Activated naive CD8-positive, alpha-beta T cell treated with anti-CD3 and anti-CD28 coated beads, Interleukin-2, amount 10 ng/mL, durations not matched to agents 7 days and 5 days (primary cell): Measurements from ENCODE around the gene HELZ. TPM values are rescaled to one million over a fixed set of nuclear protein-coding genes. Genes with fewer than 3 reads are reported as not detected.
A peak's percentile ranks its signal among the peaks of the same experiment; 100 is the strongest.
"Not testable (repeated sequence)": the region's sequence is repeated elsewhere in the genome, so short reads cannot be mapped to it uniquely, and the experiment has no call there.

ENCODE experiments used
- ATAC-seq: fragments of 150-1000 bp; cut with Tn5 transposase; one replicate; pipeline ENCODE4 v1.10.0; 2021; ENCODE audit warnings: low read depth, moderate library complexity
- POLR2A ChIA-PET: fragments of 350-600 bp; sonication (Branson Sonifier 250); formaldehyde crosslinking; loops from one replicate; lab custom pipeline; 2021; ENCODE audit warnings: antibody characterized with exemption; lab: Charles Lee
- DNase-seq: peaks from one replicate; pipeline ENCODE4 v3.0.0; 2021
- H3K27ac Mint-ChIP-seq: one replicate; pipeline ENCODE4 v1.8.0; 2022; ENCODE audit warnings: mild to moderate bottlenecking, mixed read lengths
- H3K27me3 Mint-ChIP-seq: one replicate; pipeline ENCODE4 v1.8.0; 2022; ENCODE audit warnings: mild to moderate bottlenecking, moderate library complexity, mixed read lengths
- H3K36me3 Mint-ChIP-seq: one replicate; pipeline ENCODE4 v1.8.0; 2021; ENCODE audit warnings: mild to moderate bottlenecking, mixed read lengths
- H3K4me1 Mint-ChIP-seq: one replicate; pipeline ENCODE4 v1.8.0; 2021; ENCODE audit warnings: mixed read lengths
- H3K4me3 Mint-ChIP-seq: one replicate; pipeline ENCODE4 v1.8.0; 2022; ENCODE audit warnings: mild to moderate bottlenecking, moderate library complexity, mixed read lengths
- H3K9me3 Mint-ChIP-seq: one replicate; pipeline ENCODE4 v1.8.0; 2021; ENCODE audit warnings: mixed read lengths
- total RNA-seq, 2 experiments: library from RNA; stranded (reverse); gene quantifications; one replicate each; pipeline ENCODE4 v1.2.3, GENCODE V29; 2021

The HELZ gene
- total RNA-seq, 2 experiments from 2014 or later: 84.8 to 86.2 TPM

DNA sequence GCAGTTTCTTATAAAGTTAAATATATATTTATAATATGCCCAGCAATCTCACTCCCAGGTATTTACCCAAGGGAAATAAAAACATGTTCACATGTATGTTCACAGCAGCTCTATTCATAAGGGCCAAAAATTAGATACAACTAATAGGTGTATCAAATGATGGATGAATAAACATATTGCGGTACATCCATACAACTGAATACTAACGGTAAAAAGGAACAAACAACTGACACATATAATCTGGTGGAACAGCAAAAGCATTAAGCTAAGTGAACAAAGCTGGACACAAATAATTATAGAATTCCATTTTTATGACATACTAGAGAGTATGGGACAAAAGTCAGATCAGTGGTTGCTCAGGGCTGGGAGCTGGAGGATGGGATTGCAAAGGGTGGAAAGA lies 125.9 kb downstream of the HELZ start:
- ATAC-seq: no peak
- Mint-ChIP-seq H3K9me3 (peaks cover 10% of the 10 kb centered on the region), H3K27ac (no peak overlapping the region)

DNA sequence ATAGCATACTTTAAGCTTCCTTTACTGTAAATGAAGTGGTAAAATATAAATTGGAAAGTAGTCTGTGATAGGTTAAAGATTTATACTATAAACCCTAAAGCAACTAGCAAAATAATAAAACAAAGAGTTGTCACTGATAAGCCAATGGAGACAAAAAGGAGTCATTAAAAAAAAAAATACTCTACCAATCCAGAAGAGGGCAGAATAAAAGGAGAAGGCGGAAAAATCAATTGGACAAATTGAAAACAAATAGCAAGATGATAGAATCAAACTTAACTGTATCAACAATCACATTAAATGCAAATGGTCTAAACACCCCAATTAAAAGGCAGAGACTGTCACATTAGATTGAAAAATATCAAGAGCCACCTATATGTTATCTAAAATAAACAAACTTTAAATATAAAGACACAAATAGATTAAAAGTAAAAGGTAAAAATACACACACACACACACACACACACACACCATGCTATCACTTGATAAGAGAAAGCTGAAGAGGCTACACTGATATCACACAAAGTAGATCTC lies 128.9 kb downstream of the HELZ start:
- POLR2A ChIA-PET: no interaction called here
- peaks cover 10% of the 10 kb centered on the region for H3K9me3 Mint-ChIP-seq
- H3K27me3 Mint-ChIP-seq: no peaks in the 10 kb centered on the region
- H3K36me3 Mint-ChIP-seq: peaks cover 70% of the 10 kb centered on the region
- peak overlapping the region; percentile 8 for H3K27ac Mint-ChIP-seq
- peaks cover 3% of the 10 kb centered on the region for H3K4me1 Mint-ChIP-seq
- ATAC-seq: no peak
- DNase-seq: no peak
- no peak overlapping the region for H3K4me3 Mint-ChIP-seq

More for the DNA sequence above, 125.9 kb downstream of the HELZ start:
- DNase-seq: no peak
- no peaks in the 10 kb centered on the region for H3K27me3 Mint-ChIP-seq
- peaks cover 5% of the 10 kb centered on the region for H3K4me1 Mint-ChIP-seq
- POLR2A ChIA-PET: no interaction called here
- H3K4me3 Mint-ChIP-seq: no peak overlapping the region
- peaks cover 62% of the 10 kb centered on the region for H3K36me3 Mint-ChIP-seq

DNA sequence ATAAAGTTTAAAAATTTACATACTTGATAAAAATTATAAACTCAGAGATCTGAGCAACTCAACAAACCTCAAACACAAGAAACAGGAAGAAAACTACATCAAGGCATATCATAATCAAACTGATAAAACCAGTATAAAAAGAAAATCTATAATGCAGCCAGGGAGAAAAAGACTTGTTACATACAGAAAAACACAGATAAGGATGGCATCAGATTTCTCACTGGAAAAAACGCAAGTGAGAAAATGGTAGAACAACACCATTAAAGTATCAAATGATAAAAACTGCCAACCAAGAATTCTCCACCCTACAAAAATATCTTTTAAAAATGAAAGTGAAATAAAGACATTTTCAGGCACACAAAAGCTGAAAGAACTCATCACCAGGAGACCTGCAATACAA lies 129.6 kb downstream of the HELZ start:
- no peak for DNase-seq
- Mint-ChIP-seq H3K27me3 (no peaks in the 10 kb centered on the region), H3K4me3 (no peak overlapping the region), H3K9me3 (peaks cover 10% of the 10 kb centered on the region), H3K27ac (no peak overlapping the region), H3K4me1 (peaks cover 3% of the 10 kb centered on the region), H3K36me3 (peaks cover 69% of the 10 kb centered on the region)
- ATAC-seq: no peak
- POLR2A ChIA-PET: no interaction called here

DNA sequence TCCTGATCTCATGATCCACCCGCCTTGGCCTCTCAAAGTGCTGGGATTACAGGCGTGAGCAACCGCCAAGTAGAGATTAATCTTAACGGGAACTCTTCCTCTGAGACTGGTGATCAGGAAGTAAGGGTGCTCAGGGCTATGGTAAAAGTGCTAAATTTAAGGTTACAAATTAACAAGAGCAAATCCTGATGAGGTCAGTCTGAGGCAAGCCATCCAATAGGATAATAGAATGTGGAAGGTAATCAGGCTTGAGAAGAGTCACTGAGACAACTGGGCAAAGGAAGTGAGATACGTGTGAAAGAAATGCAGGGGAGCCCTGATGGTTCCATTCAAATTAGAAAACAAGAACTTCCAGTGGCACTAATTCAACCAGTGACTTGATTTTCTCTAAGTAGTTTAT lies 131.5 kb downstream of the HELZ start:
- no peak for ATAC-seq
- peaks cover 3% of the 10 kb centered on the region for H3K4me1 Mint-ChIP-seq
- POLR2A ChIA-PET: no interaction called here
- peaks cover 61% of the 10 kb centered on the region for H3K36me3 Mint-ChIP-seq
- H3K27ac Mint-ChIP-seq: no peak overlapping the region
- no peak overlapping the region for H3K4me3 Mint-ChIP-seq
- DNase-seq: no peak
- H3K9me3 Mint-ChIP-seq: peaks cover 10% of the 10 kb centered on the region
- no peaks in the 10 kb centered on the region for H3K27me3 Mint-ChIP-seq

DNA sequence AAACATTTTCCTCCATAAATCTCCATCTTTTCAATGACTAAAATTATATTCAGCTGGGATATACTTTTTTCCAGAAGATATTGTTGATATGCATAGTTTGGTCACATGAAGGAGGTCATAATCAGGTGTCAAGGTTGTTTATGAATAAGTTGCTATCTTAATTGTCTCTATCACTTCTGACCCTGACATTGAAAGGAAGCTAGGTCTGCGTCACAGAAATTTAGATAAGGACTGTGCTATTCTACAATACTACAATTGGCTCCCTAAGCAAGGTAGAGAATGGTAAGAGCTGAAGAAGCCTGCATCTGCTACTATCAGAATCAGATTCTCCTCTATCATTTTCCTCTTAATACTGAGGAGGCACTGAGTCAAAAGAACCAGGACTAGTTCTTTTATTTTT lies 133.2 kb downstream of the HELZ start:
- Mint-ChIP-seq H3K4me1 (peaks cover 3% of the 10 kb centered on the region), H3K27me3 (no peaks in the 10 kb centered on the region), H3K27ac (no peak overlapping the region), H3K9me3 (peaks cover 7% of the 10 kb centered on the region), H3K36me3 (peaks cover 58% of the 10 kb centered on the region), H3K4me3 (no peak overlapping the region)
- ATAC-seq (no peak), DNase-seq (no peak)
- POLR2A ChIA-PET: no interaction called here

- H3K27me3 Mint-ChIP-seq: no peaks in the 10 kb centered on the region
- ATAC-seq: no peak
- no peak overlapping the region for H3K4me3 Mint-ChIP-seq
- H3K36me3 Mint-ChIP-seq: peaks cover 53% of the 10 kb centered on the region
- peaks cover 4% of the 10 kb centered on the region for H3K9me3 Mint-ChIP-seq
- DNase-seq: no peak
- no peak overlapping the region for H3K27ac Mint-ChIP-seq
- H3K4me1 Mint-ChIP-seq: peaks cover 2% of the 10 kb centered on the region
- POLR2A ChIA-PET: no interaction called here
These were observed 133.7 kb downstream of the HELZ start for GRCh38 chr17:67111327-67111726.

GRCh38 chr17:67110619-67111018 lies 134.4 kb downstream of the HELZ start:
- ATAC-seq (no peak), DNase-seq (no peak)
- POLR2A ChIA-PET: no interaction called here
- Mint-ChIP-seq H3K9me3 (peaks cover 2% of the 10 kb centered on the region), H3K4me3 (no peak overlapping the region), H3K27me3 (no peaks in the 10 kb centered on the region), H3K36me3 (peaks cover 49% of the 10 kb centered on the region), H3K4me1 (peaks cover 1% of the 10 kb centered on the region), H3K27ac (peak overlapping the region; percentile 9)

DNA sequence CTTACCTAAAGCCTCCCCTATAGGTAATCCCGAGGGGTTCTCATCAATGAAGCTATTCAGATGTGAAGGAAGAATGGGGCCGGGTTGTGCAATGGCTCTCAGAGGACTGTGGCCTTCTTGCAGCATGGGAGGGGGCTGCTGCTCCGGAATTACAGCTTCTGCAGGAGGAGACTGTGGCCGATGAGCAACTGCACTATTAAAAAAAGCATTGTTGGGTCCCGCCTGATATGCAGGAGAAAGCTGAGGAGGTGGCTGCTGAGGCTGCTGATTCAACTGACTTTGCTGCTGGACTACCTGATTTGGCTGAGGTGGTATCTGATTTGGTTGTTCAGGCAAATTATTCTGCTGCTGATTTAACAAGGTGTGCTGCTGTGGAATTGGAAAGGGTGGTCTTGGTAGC lies 135.9 kb downstream of the HELZ start:
- H3K36me3 Mint-ChIP-seq: peaks cover 51% of the 10 kb centered on the region
- ATAC-seq: no peak
- no peak for DNase-seq
- no peak overlapping the region for H3K27ac Mint-ChIP-seq
- POLR2A ChIA-PET: interaction anchor here (0.6 kb wide), 1 partner anchor 16 kb away, joined by 4 read pairs; no protein-coding TSS in a partner anchor
- H3K27me3 Mint-ChIP-seq: no peaks in the 10 kb centered on the region
- H3K9me3 Mint-ChIP-seq: no peaks in the 10 kb centered on the region
- H3K4me3 Mint-ChIP-seq: no peak overlapping the region
- no peaks in the 10 kb centered on the region for H3K4me1 Mint-ChIP-seq

GRCh38 chr17:67107811-67108775 lies 136.9 kb downstream of the HELZ start:
- H3K36me3 Mint-ChIP-seq: peaks cover 49% of the 10 kb centered on the region
- no peaks in the 10 kb centered on the region for H3K4me1 Mint-ChIP-seq
- no peaks in the 10 kb centered on the region for H3K9me3 Mint-ChIP-seq
- no peak for ATAC-seq
- POLR2A ChIA-PET: interaction anchor here (0.6 kb wide), 1 partner anchor 15 kb away, joined by 4 read pairs; no protein-coding TSS in a partner anchor
- no peak overlapping the region for H3K4me3 Mint-ChIP-seq
- H3K27me3 Mint-ChIP-seq: no peaks in the 10 kb centered on the region
- no peak overlapping the region for H3K27ac Mint-ChIP-seq
- no peak for DNase-seq

DNA sequence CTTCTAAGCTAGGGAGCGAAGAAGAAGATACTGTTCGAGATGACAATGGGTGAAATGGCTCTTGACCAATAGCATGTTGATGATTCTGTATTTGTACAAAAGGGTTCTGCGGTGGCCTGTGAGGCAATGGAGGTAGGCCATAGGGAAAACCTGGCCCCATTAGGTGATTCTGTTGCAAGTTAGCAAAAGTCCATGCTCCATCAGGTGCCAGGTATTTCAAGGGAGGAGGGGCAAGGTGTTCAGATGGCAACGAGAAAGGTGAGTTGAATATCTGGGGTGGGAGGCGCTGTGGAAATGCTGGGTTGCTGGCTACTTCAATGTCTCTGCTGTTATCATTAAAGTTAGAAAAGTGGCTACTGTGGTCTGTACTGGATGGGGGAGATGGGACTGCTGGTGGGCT lies 137.8 kb downstream of the HELZ start:
- H3K27ac Mint-ChIP-seq: no peak overlapping the region
- H3K27me3 Mint-ChIP-seq: no peaks in the 10 kb centered on the region
- no peak overlapping the region for H3K4me3 Mint-ChIP-seq
- peaks cover 46% of the 10 kb centered on the region for H3K36me3 Mint-ChIP-seq
- H3K4me1 Mint-ChIP-seq: no peaks in the 10 kb centered on the region
- ATAC-seq (no peak), DNase-seq (no peak)
- POLR2A ChIA-PET: no interaction called here
- no peaks in the 10 kb centered on the region for H3K9me3 Mint-ChIP-seq

- DNase-seq (no peak), ATAC-seq (no peak)
- no peaks in the 10 kb centered on the region for H3K27me3 Mint-ChIP-seq
- no peak overlapping the region for H3K4me3 Mint-ChIP-seq
- POLR2A ChIA-PET: no interaction called here
- H3K4me1 Mint-ChIP-seq: peaks cover 3% of the 10 kb centered on the region
- peaks cover 53% of the 10 kb centered on the region for H3K36me3 Mint-ChIP-seq
- no peak overlapping the region for H3K27ac Mint-ChIP-seq
- peaks cover 2% of the 10 kb centered on the region for H3K9me3 Mint-ChIP-seq
These were observed 139.8 kb downstream of the HELZ start for GRCh38 chr17:67105213-67105612.

GRCh38 chr17:67104641-67105040 lies 140.4 kb downstream of the HELZ start:
- H3K27me3 Mint-ChIP-seq, H3K4me3 Mint-ChIP-seq, H3K9me3 Mint-ChIP-seq, POLR2A ChIA-PET, DNase-seq, ATAC-seq, H3K4me1 Mint-ChIP-seq: not testable (repeated sequence)
- Mint-ChIP-seq H3K27ac (peak overlapping the region; percentile 40), H3K36me3 (peaks cover 55% of the 10 kb centered on the region)

GRCh38 chr17:67098006-67098405 lies 147.0 kb downstream of the HELZ start:
- ATAC-seq (no peak), DNase-seq (no peak)
- Mint-ChIP-seq H3K9me3 (peaks cover 2% of the 10 kb centered on the region), H3K27me3 (no peaks in the 10 kb centered on the region), H3K4me3 (no peak overlapping the region), H3K36me3 (peaks cover 48% of the 10 kb centered on the region), H3K27ac (no peak overlapping the region), H3K4me1 (peaks cover 10% of the 10 kb centered on the region)
- POLR2A ChIA-PET: no interaction called here

DNA sequence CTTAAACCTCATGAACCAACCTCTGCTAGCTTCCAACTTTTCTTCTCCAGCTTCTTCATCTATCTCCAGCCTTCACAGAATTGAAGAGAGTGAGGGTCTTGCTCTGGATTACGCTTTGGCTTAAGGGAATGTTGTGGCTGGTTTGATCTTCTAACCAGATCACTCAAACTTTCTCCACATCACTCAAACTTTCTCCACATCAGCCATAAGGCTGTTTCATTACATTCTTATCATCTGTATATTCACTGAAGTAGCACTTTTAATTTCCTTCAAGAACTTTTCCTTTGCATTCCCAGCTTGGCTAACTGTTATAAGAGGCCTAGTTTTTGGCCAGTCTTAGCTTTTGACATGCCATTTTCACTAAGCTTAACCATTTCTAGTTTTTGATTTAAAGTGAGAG lies 148.4 kb downstream of the HELZ start:
- ATAC-seq: no peak
- no peak for DNase-seq
- Mint-ChIP-seq H3K27ac (no peak overlapping the region), H3K9me3 (peaks cover 2% of the 10 kb centered on the region), H3K4me3 (no peak overlapping the region), H3K36me3 (peaks cover 45% of the 10 kb centered on the region), H3K27me3 (no peaks in the 10 kb centered on the region), H3K4me1 (peaks cover 10% of the 10 kb centered on the region)
- POLR2A ChIA-PET: no interaction called here
